Ovary (tissue), 3 donors: ENCODE data around the gene PRKCE.

Experiments used
- CTCF ChIP-seq, 3 donors: fragments of 450-650 bp in 2 of 3; fragments of 200-600 bp in 1 of 3; IDR thresholded peaks; one replicate each; pipeline versions ENCODE4 v1.5.1 to v1.8.0; 2016 to 2022; ENCODE audit warnings: antibody characterized with exemption in 3 of 3, mild to moderate bottlenecking in 1 of 3
- EP300 ChIP-seq: sonication (generic); formaldehyde crosslinking; IDR thresholded peaks from one replicate; pipeline ENCODE4 v1.6.1; 2017; ENCODE audit warnings: antibody characterized with exemption
- POLR2A ChIP-seq: fragments of 450-650 bp; IDR thresholded peaks from one replicate; pipeline ENCODE4 v1.6.1; 2017; ENCODE audit warnings: antibody characterized with exemption, mild to moderate bottlenecking, moderate library complexity
- donor health status: DM: no; HTN: no; CAD: no.

- TF ChIP-seq CTCF (IDR thresholded peaks at IDR 0.05), result no peak
- no peak for TF ChIP-seq EP300
- no peak for TF ChIP-seq POLR2A
Observed at GRCh38 chr2:46180189-46180588, 528.7 kb downstream of the PRKCE start.
